ENCODE measurements around the gene HS6ST3.

The HS6ST3 gene

GRCh38 chr13:96308568-96308967 lies 218.7 kb downstream of the HS6ST3 start:
- DNase-seq: no peak
- Histone ChIP-seq H3K4me3 (ENCODE audit: low read depth, low read length) (no peak overlapping the region), H3K27me3 (ENCODE audit: insufficient read depth, low read depth, severe bottlenecking) (peaks cover 69% of the 10 kb centered on the region), H3K36me3 (no peaks in the 10 kb centered on the region), H3K27ac (no peak overlapping the region), H3K9me3 (ENCODE audit: severe bottlenecking) (no peaks in the 10 kb centered on the region)
- no peak for TF ChIP-seq CTCF (IDR thresholded peaks at IDR 0.05; ENCODE audit: low read depth, low read length)

GRCh38 chr13:96314974-96315373 lies 225.1 kb downstream of the HS6ST3 start:
- peaks cover 68% of the 10 kb centered on the region for H3K27me3 ChIP-seq (ENCODE audit: insufficient read depth, low read depth, severe bottlenecking)

GRCh38 chr13:96338030-96338429 lies 248.1 kb downstream of the HS6ST3 start:
- no peak overlapping the region for H3K4me3 ChIP-seq (ENCODE audit: low read depth, low read length)

More at GRCh38 chr13:96314974-96315373, 225.1 kb downstream of the HS6ST3 start:
- no peak overlapping the region for H3K4me3 ChIP-seq (ENCODE audit: low read depth, low read length)
- H3K9me3 ChIP-seq (ENCODE audit: severe bottlenecking): no peaks in the 10 kb centered on the region
- no peaks in the 10 kb centered on the region for H3K36me3 ChIP-seq
- TF ChIP-seq CTCF (IDR thresholded peaks at IDR 0.05; ENCODE audit: low read depth, low read length): no peak
- no peak for DNase-seq
- no peak overlapping the region for H3K27ac ChIP-seq

GRCh38 chr13:96342286-96342685 lies 252.4 kb downstream of the HS6ST3 start:
- no peak for TF ChIP-seq CTCF (IDR thresholded peaks at IDR 0.05; ENCODE audit: low read depth, low read length)

More at GRCh38 chr13:96338030-96338429, 248.1 kb downstream of the HS6ST3 start:
- TF ChIP-seq CTCF (IDR thresholded peaks at IDR 0.05; ENCODE audit: low read depth, low read length): no peak
- H3K36me3 ChIP-seq: no peaks in the 10 kb centered on the region
- no peak for DNase-seq
- H3K9me3 ChIP-seq (ENCODE audit: severe bottlenecking): no peaks in the 10 kb centered on the region
- H3K27me3 ChIP-seq (ENCODE audit: insufficient read depth, low read depth, severe bottlenecking): peaks cover 73% of the 10 kb centered on the region
- H3K27ac ChIP-seq: no peak overlapping the region

GRCh38 chr13:96342852-96343465 lies 253.1 kb downstream of the HS6ST3 start:
- Histone ChIP-seq H3K9me3 (ENCODE audit: severe bottlenecking) (no peaks in the 10 kb centered on the region), H3K4me3 (ENCODE audit: low read depth, low read length) (no peak overlapping the region), H3K27ac (no peak overlapping the region), H3K27me3 (ENCODE audit: insufficient read depth, low read depth, severe bottlenecking) (peaks cover 70% of the 10 kb centered on the region), H3K36me3 (no peaks in the 10 kb centered on the region)
- no peak for TF ChIP-seq CTCF (IDR thresholded peaks at IDR 0.05; ENCODE audit: low read depth, low read length)
- no peak for DNase-seq

More at GRCh38 chr13:96342286-96342685, 252.4 kb downstream of the HS6ST3 start:
- Histone ChIP-seq H3K4me3 (ENCODE audit: low read depth, low read length) (no peak overlapping the region), H3K9me3 (ENCODE audit: severe bottlenecking) (no peaks in the 10 kb centered on the region), H3K27me3 (ENCODE audit: insufficient read depth, low read depth, severe bottlenecking) (peaks cover 71% of the 10 kb centered on the region), H3K27ac (no peak overlapping the region), H3K36me3 (no peaks in the 10 kb centered on the region)
- no peak for DNase-seq

- Histone ChIP-seq H3K9me3 (ENCODE audit: severe bottlenecking) (no peaks in the 10 kb centered on the region), H3K4me3 (ENCODE audit: low read depth, low read length) (no peak overlapping the region), H3K27ac (no peak overlapping the region), H3K27me3 (ENCODE audit: insufficient read depth, low read depth, severe bottlenecking) (peaks cover 57% of the 10 kb centered on the region), H3K36me3 (no peaks in the 10 kb centered on the region)
- no peak for TF ChIP-seq CTCF (IDR thresholded peaks at IDR 0.05; ENCODE audit: low read depth, low read length)
- no peak for DNase-seq
Observed at GRCh38 chr13:96346921-96347320, 257.0 kb downstream of the HS6ST3 start.

Measured in WERI-Rb-1 (cell line).